ENCODE results near the gene DRD2. TPM values are rescaled to one million over a fixed set of nuclear protein-coding genes. Genes with fewer than 3 reads are reported as not detected.

Gene DRD2
- total RNA-seq, 2 experiments from 2014 or later, result not detected

GRCh38 chr11:113419454-113420003, 55.7 kb downstream of the DRD2 start:
- ChIA-PET POLR2A (no interaction called here), CTCF (ENCODE audit: unreplicated experiment) (no interaction called here)
- intact Hi-C loops (cut with micrococcal nuclease; ENCODE audit: unreplicated experiment), result no loop called here
- TF ChIP-seq EZH2phosphoT487 (IDR thresholded peaks at IDR 0.05; ENCODE audit: borderline replicate concordance, low read depth, low read length), result no peak
- H3K36me3 ChIP-seq (ENCODE audit: insufficient read depth, low read length), result no peaks in the 10 kb centered on the region
- H2AFZ ChIP-seq (ENCODE audit: low read length), result no peak overlapping the region
- no TSS peak for BruUV-seq (replicated peaks)
- H3K9me2 ChIP-seq (ENCODE audit: insufficient read depth, low read length), result no peaks in the 10 kb centered on the region
- no peak overlapping the region for H3K4me3 ChIP-seq (ENCODE audit: low read depth, low read length, poor library complexity, severe bottlenecking)
- H3K4me1 ChIP-seq (ENCODE audit: insufficient read depth, low read length, poor library complexity, severe bottlenecking), result no peaks in the 10 kb centered on the region
- no peaks in the 10 kb centered on the region for H3K79me2 ChIP-seq (ENCODE audit: insufficient read depth, low read depth, low read length)
- DNase-seq (ENCODE audit: low spot score), result no peak
- H4K20me1 ChIP-seq (ENCODE audit: insufficient read depth, low read length), result no peaks in the 10 kb centered on the region
- no peak overlapping the region for H3K27ac ChIP-seq (ENCODE audit: low read depth, low read length, poor library complexity, severe bottlenecking)
- no peaks in the 10 kb centered on the region for H3K9me3 ChIP-seq (ENCODE audit: low read length)
- no peak overlapping the region for H3K4me2 ChIP-seq (ENCODE audit: low read length)

- H4K20me1 ChIP-seq (ENCODE audit: insufficient read depth, low read length), result no peaks in the 10 kb centered on the region
- H3K4me3 ChIP-seq (ENCODE audit: low read depth, low read length, poor library complexity, severe bottlenecking), result no peak overlapping the region
- TF ChIP-seq EZH2phosphoT487 (IDR thresholded peaks at IDR 0.05; ENCODE audit: borderline replicate concordance, low read depth, low read length) (no peak), CTCF (conservative IDR thresholded peaks at IDR 0.05; ENCODE audit: low read length) (no peak)
- no peaks in the 10 kb centered on the region for H3K9me3 ChIP-seq (ENCODE audit: low read length)
- no peak overlapping the region for H3K27ac ChIP-seq (ENCODE audit: low read depth, low read length, poor library complexity, severe bottlenecking)
- no peak for DNase-seq (ENCODE audit: low spot score)
- no TSS peak for BruUV-seq (replicated peaks)
- intact Hi-C loops (cut with micrococcal nuclease; ENCODE audit: unreplicated experiment), result no loop called here
- H3K9me2 ChIP-seq (ENCODE audit: insufficient read depth, low read length), result no peaks in the 10 kb centered on the region
- H3K4me1 ChIP-seq (ENCODE audit: insufficient read depth, low read length, poor library complexity, severe bottlenecking), result no peaks in the 10 kb centered on the region
- no peaks in the 10 kb centered on the region for H3K79me2 ChIP-seq (ENCODE audit: insufficient read depth, low read depth, low read length)
- no peak overlapping the region for H2AFZ ChIP-seq (ENCODE audit: low read length)
- H3K4me2 ChIP-seq (ENCODE audit: low read length), result no peak overlapping the region
- H3K36me3 ChIP-seq (ENCODE audit: insufficient read depth, low read length), result no peaks in the 10 kb centered on the region
- CTCF ChIA-PET (ENCODE audit: unreplicated experiment), result no interaction called here
- POLR2A ChIA-PET, result interaction anchor here (1.2 kb wide), 1 partner anchor 13 kb away, joined by 3 read pairs; no protein-coding TSS in a partner anchor
These were observed 57.8 kb downstream of the DRD2 start for GRCh38 chr11:113417428-113417827.

- Histone ChIP-seq H4K20me1 (ENCODE audit: insufficient read depth, low read length) (no peaks in the 10 kb centered on the region), H3K4me3 (ENCODE audit: low read depth, low read length, poor library complexity, severe bottlenecking) (no peak overlapping the region), H3K4me1 (ENCODE audit: insufficient read depth, low read length, poor library complexity, severe bottlenecking) (no peaks in the 10 kb centered on the region), H2AFZ (ENCODE audit: low read length) (no peak overlapping the region), H3K79me2 (ENCODE audit: insufficient read depth, low read depth, low read length) (no peaks in the 10 kb centered on the region), H3K4me2 (ENCODE audit: low read length) (no peak overlapping the region), H3K27ac (ENCODE audit: low read depth, low read length, poor library complexity, severe bottlenecking) (no peak overlapping the region), H3K36me3 (ENCODE audit: insufficient read depth, low read length) (no peaks in the 10 kb centered on the region), H3K9me3 (ENCODE audit: low read length) (no peaks in the 10 kb centered on the region), H3K9me2 (ENCODE audit: insufficient read depth, low read length) (no peaks in the 10 kb centered on the region)
- POLR2A ChIA-PET, result no interaction called here
- DNase-seq (ENCODE audit: low spot score), result no peak
- no peak for TF ChIP-seq EZH2phosphoT487 (IDR thresholded peaks at IDR 0.05; ENCODE audit: borderline replicate concordance, low read depth, low read length)
- TF ChIP-seq CTCF (conservative IDR thresholded peaks at IDR 0.05; ENCODE audit: low read length), result no peak
- CTCF ChIA-PET (ENCODE audit: unreplicated experiment), result no interaction called here
- intact Hi-C loops (cut with micrococcal nuclease; ENCODE audit: unreplicated experiment), result no loop called here
- BruUV-seq (replicated peaks), result no TSS peak
These were observed 59.9 kb downstream of the DRD2 start for GRCh38 chr11:113415343-113415742.

All from OCI-LY7 (cell line).